ENCODE results near the gene TAF4.

TAF4 gene

GRCh38 chr20:62042025-62042820, 23.5 kb downstream of the TAF4 start:
- no peak for DNase-seq (ENCODE audit: low spot score)

GRCh38 chr20:62040933-62041332, 24.7 kb downstream of the TAF4 start:
- no peak for DNase-seq (ENCODE audit: low spot score)

- no peak for DNase-seq (ENCODE audit: low spot score)
Measured at GRCh38 chr20:62040381-62040922, 25.2 kb downstream of the TAF4 start.

- DNase-seq (ENCODE audit: low spot score): no peak
Measured at GRCh38 chr20:62039738-62040137, 25.9 kb downstream of the TAF4 start.

DNA sequence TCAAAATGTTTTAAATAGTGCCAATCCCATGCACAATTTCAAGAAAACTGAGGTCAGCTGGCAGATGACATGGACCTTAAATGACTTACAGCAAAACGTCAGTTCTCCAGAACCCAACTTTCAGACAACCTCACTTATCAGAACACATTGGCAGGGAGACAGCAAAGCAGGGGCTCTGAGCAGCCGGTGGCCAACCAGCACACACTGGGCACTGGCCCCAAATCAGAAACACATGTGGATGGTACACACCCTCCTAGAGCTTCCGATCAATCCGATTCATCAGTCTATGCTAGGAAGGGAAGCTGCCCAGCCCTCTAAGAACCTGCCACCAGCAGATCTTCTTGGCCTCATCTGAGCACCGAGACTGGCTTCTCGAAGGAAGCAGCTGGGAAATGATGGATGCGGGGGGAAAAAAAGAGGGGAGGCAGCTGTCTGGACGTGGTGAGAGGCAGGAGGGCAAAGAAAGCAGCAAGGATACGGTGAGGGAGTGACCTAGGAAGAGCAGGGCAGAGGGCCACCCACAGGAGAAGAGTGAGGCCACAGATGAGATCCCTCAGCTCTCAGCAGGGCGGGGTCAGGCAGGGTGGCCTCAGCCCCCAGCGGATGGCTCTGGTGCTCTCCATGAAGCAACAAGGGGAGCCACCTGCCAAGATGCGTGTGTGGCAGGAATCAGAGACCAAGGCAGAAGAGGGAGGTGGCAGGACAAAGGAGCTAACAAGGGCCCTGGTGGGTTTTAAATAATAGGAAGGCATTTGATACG, 32.9 kb downstream of the TAF4 start:
- DNase-seq (ENCODE audit: low spot score): no peak

DNA sequence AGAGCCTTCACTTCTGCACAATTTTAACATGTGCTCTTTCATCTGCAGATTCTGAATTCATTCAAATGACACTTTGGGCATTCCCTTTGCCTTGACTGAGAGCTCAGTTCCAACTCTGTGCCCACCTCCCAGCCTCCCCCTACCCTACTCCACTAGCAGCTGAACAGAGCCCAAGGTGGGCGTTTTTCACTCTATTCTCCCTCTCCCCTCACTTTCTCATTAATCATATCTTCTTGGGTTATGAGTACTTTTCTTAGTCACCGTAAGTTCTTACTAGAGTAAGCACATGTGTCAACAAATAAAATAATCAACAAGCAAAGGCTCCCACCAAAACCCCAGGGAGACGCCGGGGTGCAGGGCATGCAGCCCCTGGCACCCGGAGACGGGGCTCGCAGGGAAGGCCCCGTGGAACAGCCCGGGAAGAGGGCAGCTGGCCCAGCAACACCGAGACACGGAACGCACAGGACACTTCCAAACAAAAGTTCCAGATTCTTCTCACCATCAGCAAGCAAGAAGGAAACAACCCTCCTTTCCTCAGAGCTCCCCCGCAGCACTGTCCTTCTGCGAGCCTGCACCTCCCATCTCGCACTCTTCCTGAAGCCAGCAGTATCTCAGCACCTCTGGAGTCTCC, 34.1 kb downstream of the TAF4 start:
- DNase-seq (ENCODE audit: low spot score): no peak

DNA sequence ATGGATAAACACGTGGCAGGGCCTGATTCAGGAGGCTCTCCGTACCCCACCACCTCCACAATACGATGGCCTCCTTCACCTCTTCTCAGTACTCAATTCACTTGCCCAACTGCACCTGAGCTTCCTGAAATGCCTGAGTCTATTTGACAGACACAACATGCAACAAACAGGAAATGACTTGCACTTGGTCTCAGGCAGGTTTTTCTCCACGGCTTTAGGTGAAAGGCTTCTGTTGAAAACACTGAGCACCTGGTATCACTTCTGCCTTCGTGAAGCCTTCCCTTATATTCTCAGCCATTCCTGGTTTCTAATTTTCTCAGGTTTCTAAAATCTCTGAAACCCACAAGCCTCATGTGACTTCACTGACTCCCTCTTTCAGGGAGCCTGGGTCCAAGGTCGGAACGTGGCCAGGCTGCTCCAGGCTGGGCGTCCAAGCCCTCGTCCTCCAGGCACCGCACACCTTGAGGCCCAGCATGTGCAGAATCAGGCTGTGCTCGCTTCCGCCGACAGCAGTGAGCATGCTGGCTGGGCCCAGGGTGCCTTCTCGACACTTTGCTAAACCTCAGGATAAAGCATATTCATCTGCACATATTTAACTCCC, 34.7 kb downstream of the TAF4 start:
- no peak for DNase-seq (ENCODE audit: low spot score)

GRCh38 chr20:62030357-62030756, 35.3 kb downstream of the TAF4 start:
- DNase-seq (ENCODE audit: low spot score): no peak

DNA sequence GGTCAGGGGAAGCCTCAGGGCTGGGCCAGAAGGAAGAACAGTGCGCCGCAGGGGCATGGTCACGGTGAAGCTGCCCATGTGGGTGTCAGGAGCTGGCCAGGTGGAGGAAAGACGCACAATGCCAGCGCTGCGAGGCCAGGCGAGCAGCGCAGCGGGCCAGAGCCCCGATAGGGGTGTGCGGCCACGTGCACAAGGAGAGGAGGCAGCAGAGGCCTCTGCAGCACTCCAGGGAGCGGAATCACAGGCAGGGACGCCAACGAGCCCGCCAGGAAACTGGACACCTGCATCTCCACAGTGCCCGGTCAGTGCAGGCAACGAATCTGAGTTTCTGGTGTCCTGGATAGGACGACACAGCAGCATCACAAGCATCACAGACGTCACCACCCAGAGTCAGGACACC, 35.7 kb downstream of the TAF4 start:
- DNase-seq (ENCODE audit: low spot score): no peak

DNA sequence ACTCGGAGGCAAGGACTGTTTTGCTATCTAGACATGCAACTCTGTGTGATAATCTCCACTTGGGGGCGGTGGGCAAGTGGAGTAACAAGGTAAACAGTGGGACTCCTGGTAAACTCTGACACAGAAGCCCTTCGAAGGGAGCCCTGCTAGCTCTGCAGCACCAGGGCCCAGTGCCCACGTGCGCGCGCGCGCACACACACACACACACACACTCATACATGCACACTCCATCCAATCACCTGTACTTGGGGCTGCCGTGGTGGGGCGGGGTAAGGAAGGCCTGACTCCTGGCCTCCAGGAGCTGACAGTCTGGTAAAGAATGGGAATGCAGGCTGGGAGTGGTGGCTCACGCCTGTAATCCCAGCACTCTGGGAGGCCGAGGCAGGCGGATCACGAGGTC, 36.4 kb downstream of the TAF4 start:
- DNase-seq (ENCODE audit: low spot score): no peak

GRCh38 chr20:62028384-62028783, 37.3 kb downstream of the TAF4 start:
- DNase-seq (ENCODE audit: low spot score): no peak

GRCh38 chr20:62027698-62028321, 37.9 kb downstream of the TAF4 start:
- DNase-seq (ENCODE audit: low spot score): no peak

GRCh38 chr20:62027116-62027515, 38.6 kb downstream of the TAF4 start:
- DNase-seq (ENCODE audit: low spot score): no peak

DNA sequence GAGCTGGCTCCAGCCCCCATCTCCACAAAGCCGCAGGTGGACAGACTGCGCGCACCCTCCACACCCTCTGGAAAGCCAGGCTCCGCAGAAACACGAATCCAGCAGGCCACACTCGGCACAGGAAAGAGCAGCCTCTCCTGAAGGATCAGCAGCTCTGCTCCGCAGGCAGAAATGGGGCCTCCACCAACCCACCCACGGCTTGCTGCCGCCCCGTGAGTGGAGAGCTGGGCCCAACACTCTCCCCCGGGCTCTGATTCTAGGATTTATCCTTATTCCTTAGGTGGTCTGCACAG, 39.2 kb downstream of the TAF4 start:
- DNase-seq (ENCODE audit: low spot score): no peak

- no peak for DNase-seq (ENCODE audit: low spot score)
Measured at GRCh38 chr20:62025832-62026563, 39.7 kb downstream of the TAF4 start.

- DNase-seq (ENCODE audit: low spot score): no peak
Measured at GRCh38 chr20:62025394-62025793, 40.3 kb downstream of the TAF4 start.

DNA sequence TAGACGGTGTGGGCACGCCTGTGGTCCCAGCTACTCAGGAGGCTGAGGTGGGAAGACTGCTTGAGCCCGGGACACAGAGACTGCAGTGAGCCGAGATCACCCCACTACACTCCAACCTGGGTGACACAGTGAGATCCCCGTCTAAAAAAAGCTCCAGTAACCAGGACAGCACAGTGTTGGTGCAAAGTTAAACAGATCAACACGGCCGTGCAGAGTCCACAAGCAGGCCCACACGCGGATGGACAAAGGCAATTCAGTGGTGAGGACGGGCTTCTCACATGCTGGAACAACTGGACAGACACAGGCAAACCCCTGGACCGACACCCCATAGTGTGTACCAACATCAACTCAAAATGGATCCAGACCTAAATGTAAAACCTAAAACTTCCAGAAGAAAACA, 41.7 kb downstream of the TAF4 start:
- DNase-seq (ENCODE audit: low spot score): no peak

DNA sequence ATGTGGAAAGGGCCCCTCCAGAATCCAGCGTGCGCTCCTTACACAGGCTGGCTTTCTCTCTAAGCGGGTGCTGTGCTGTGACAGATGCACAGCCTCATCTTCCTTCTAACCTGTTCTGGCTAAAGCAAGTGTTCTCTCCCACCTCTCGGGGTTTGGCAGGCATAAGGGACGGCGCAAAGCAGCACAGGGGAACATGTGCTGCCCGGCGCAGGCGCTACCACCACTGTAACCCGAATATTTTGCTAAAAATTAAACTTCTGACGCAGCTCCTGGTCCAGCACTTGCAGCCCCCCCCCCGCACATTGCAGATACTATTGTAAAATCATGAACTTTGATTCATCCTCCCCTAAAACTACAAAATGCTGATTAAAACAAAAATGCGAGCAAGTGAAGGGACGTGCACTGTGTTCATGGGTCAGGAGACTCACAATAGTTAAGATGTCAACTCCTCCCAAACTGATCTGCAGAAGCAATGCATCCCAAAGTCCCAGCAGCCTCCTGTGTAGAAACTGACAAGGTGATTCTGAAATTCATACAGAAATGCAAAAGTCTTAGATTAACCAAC, 43.0 kb downstream of the TAF4 start:
- no peak for DNase-seq (ENCODE audit: low spot score)

GRCh38 chr20:62021793-62022385, 43.8 kb downstream of the TAF4 start:
- no peak for DNase-seq (ENCODE audit: low spot score)

DNA sequence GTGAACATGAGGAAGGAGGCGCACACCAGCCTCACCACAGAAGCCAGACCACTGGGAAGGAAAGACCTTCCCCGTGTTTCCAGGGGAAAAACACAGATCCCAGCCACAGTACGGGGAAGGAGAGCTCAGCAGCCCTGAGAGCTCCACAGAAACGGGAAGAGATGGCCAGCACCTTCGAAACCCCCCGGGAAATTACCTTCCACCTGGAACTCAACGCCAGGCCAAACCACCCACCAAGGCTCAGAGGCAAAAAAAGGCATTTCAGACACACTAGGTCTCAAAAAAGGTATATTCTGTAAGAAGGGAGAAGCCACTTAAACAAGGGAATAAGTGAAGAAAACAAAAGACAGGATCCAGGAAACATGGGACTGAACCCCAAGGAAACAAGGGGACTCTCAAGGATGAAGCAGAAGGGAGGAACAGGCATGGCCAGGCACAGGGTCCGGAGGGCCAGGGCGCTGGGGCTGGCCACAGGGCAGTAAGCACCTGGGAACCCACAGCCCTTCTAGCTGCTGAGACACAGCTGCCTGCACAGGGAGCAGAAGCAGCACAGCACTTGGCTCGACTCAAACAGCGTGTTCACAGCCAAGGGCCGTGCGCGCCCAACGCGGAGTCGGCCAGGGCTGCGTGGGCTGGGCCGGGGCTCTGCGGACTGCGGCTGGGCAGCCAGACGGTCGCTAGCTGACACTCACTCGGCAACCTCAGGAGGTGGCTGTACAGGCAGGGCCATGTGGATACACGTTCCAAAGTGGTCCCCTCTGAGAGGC, 44.6 kb downstream of the TAF4 start:
- DNase-seq (ENCODE audit: low spot score): no peak

All from D341Med (cell line).